HAP-1 (cell line): ENCODE data around the gene MYH1.

Experiments used
- DNase-seq, 2 experiments: peaks; one replicate each; pipeline ENCODE4 v3.0.0-alpha.2; 2016 to 2020; ENCODE audit warnings: low spot score in 2 of 2
- H3K27me3 ChIP-seq: fragments of 250-450 bp; sonication (Bioruptor Pico); 2 replicates; pipeline ENCODE4 v1.5.1; 2020; ENCODE audit warnings: low read depth, mild to moderate bottlenecking, moderate library complexity
- H3K36me3 ChIP-seq: fragments of 250-450 bp; sonication (Bioruptor Pico); replicated peaks from 2 replicates; pipeline ENCODE4 v1.5.1; 2020; ENCODE audit warnings: mild to moderate bottlenecking
- H3K4me1 ChIP-seq: fragments of 250-450 bp; sonication (Bioruptor Pico); 2 replicates; pipeline ENCODE4 v1.5.1; 2020; ENCODE audit warnings: mild to moderate bottlenecking
- H3K4me3 ChIP-seq: fragments of 250-450 bp; sonication (Bioruptor Pico); 2 replicates; pipeline ENCODE4 v1.5.1; 2020; ENCODE audit warnings: mild to moderate bottlenecking, moderate library complexity
- H3K9me3 ChIP-seq: fragments of 250-450 bp; sonication (Bioruptor Pico); 2 replicates; pipeline ENCODE4 v1.5.1; 2020; ENCODE audit warnings: mild to moderate bottlenecking, moderate library complexity
- in situ Hi-C: fragments of 300-500 bp; cut with MboI; formaldehyde crosslinking; loops from 3 replicates; pipeline ENCODE4 v1.14.3; 2020; ENCODE audit warnings: low sequenced_read_pairs, inconsistent platforms, mixed read lengths

MYH1 gene

GRCh38 chr17:10458701-10459100 lies 59.6 kb downstream of the MYH1 start:
- Histone ChIP-seq H3K27me3 (no peaks in the 10 kb centered on the region), H3K4me1 (no peaks in the 10 kb centered on the region), H3K36me3 (no peaks in the 10 kb centered on the region), H3K9me3 (no peaks in the 10 kb centered on the region), H3K4me3 (no peak overlapping the region)
- in situ Hi-C loops, result no loop called here
- DNase-seq, result no peak

DNA sequence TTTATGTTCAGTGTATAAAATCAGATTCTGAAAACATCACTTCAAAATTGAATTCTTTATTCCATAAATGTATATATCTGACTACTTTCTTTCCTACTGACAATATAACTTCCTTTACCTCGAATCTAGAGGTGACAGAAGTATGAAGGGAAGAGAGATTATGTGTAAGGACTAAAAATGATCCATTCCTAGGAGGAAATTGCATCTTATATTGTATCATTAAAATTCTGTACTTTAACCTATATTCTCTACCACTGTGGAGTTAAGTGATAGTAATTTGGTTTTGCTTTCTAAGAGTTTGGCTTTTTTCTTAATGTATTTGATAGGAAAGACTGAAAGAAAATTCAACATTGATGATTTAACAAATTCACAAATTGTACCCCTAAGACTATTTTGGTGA lies 60.4 kb downstream of the MYH1 start:
- no peak for DNase-seq
- Histone ChIP-seq H3K36me3 (no peaks in the 10 kb centered on the region), H3K4me1 (no peaks in the 10 kb centered on the region), H3K4me3 (no peak overlapping the region), H3K9me3 (no peaks in the 10 kb centered on the region), H3K27me3 (no peaks in the 10 kb centered on the region)
- in situ Hi-C loops, result no loop called here

DNA sequence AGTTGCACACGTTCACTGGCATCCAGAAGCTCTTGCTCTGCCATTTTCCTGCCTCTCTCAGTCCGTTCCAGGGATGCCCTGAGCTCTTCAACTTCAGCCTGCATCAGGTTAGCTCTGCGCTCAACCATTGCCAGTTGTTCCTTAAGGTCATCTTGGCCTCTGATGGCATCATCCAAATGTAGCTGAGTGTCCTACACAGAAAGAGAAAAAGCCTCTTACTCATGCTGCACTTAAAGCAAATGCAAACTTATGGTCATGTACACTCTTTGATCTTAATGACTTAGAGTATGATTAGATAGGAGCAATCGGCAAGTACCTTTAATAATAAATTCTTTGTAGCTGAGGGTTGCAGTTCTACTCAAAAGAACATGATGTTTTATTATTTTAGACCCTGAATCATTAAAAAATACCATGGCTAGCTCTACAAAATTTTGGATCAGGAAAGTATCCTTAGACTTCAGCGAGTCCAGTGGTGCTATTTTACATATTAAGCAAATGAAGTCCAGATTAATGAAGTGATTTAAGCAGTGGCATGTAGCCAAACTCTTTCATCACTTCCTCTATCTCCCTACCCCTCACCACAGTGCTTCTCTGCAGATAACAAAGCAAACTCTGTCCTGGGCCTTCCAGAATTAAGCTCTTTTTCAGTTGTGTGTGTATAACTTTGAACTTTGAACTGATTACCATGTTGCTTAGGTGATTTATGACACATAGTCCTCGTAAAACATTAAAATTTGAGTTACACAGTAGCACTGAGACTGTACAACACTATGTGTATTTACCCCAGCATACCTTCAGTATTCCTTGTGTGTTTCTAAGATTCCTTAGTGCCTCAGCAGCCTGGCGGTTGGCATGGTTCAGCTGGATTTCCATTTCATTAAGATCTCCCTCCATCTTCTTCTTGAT lies 71.1 kb downstream of the MYH1 start:
- H3K36me3 ChIP-seq, result no peaks in the 10 kb centered on the region
- H3K4me1 ChIP-seq, result no peaks in the 10 kb centered on the region
- no peak overlapping the region for H3K4me3 ChIP-seq
- in situ Hi-C loops, result no loop called here
- no peak for DNase-seq
- no peaks in the 10 kb centered on the region for H3K27me3 ChIP-seq
- H3K9me3 ChIP-seq, result no peaks in the 10 kb centered on the region
